Middle frontal gyrus (tissue), 1 donor: Measurements from ENCODE around the gene HOXA11.

Experiments used
- DNase-seq: peaks from one replicate; pipeline ENCODE4 v3.0.0-alpha.2; 2015; ENCODE audit warnings: low spot score; ENCODE audit errors: extremely low spot score

The HOXA11 gene

GRCh38 chr7:27169658-27170425 lies 15.2 kb downstream of the HOXA11 start:
- no peak for DNase-seq

DNA sequence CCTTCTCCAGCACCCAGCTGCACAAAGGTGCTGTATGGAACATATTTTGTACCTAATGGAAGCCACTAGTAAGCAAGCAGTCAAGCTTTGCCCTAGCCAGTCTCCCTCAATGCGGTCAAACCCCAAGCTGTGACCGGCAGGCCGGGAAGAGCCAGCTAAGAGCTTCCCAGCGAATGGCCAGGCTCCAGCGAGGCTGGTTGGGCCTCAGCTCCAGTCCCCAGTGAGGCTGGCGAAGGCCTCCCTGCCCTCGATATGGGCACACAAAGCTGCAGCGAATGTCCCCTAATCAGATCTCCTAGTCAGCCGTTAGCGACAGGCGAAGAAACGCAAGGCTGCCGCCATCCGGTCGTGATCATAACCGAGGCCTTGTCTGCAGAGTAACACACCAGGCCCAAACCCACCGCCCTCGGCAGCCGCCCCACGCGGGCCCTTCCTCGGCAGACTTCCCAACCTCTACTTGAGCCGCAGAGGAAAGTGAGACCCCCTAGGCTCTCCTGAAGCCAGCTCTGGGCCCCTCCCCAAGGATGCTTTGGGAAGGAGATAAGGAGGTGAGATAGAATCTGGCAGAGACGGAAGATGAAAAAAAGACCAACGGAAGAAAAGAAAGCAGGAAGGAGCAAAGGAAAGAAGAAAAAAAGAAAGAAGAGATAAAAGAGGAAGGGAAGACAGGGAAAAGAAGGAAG lies 16.6 kb downstream of the HOXA11 start:
- no peak for DNase-seq

DNA sequence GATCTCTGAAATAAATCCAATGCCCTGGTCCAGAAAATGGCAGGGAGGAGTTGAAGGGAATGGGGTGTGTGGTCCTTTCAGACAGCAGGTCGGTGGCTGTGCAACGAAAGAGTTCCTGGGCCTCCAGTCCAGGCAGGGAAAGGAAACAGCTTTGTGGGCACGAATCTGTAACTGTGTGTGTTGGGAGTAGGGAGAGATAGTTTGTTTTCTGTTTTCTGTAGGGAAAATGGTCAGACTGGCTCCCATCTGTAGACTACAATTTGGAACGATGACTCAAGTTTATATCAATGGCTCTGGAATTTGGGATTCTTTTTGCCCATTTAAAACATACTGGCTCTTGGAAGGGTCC lies 17.1 kb downstream of the HOXA11 start:
- no peak for DNase-seq

DNA sequence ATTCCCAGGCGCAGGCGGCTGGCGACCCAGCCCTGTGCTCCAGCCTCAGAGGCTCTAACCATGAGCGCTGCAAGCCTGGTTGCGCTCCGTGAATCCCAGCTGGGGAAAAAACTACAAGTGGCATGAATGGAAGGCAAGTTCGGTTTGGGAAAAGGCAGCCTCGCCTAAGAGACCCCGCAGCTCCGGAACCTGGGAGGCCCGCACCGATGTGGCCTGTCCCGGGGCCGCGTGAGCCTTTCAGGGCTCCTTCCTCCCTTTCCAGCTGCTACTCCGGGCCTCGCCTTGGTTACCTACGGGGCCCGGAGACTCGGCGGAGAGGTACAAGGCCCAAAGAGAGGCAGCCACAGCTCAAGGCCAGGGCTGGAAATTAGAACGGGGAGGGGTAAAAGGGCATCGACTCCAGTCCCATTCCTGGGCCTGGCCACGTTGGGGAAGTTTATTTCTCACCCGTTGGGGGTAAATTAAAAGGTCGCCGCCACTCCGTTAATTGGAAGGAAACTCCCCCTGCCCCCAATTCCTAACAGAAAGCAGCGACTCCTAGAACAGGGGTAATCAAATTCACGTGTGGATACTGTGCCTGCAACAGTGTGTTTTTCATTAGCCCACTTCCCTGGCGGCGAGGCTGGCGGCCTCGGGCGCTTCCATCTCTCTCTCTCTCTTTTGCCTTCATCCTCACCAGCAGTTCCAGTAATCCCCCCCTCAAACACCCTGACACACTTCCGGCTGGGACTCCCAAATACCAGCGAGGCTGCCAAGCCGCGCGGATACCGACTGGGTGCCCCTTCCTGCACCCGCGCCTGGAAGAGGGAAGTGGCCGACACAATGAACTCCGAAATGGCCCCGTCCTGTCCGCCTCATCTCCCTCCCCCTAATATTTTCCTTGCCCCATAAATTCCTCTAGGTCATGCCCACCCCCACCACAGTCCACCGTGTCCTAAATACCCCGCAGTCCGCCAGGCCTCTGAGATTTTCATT lies 18.2 kb downstream of the HOXA11 start:
- DNase-seq = no peak

GRCh38 chr7:27165996-27166530 lies 19.0 kb downstream of the HOXA11 start:
- DNase-seq = no peak

GRCh38 chr7:27165089-27165995 lies 19.7 kb downstream of the HOXA11 start, which contains the start of gene HOXA9:
TSS of gene HOXA9 (minus strand) at chr7:27165537. CDS start at chr7:27165457, 80 bp downstream.
- DNase-seq = no peak

DNA sequence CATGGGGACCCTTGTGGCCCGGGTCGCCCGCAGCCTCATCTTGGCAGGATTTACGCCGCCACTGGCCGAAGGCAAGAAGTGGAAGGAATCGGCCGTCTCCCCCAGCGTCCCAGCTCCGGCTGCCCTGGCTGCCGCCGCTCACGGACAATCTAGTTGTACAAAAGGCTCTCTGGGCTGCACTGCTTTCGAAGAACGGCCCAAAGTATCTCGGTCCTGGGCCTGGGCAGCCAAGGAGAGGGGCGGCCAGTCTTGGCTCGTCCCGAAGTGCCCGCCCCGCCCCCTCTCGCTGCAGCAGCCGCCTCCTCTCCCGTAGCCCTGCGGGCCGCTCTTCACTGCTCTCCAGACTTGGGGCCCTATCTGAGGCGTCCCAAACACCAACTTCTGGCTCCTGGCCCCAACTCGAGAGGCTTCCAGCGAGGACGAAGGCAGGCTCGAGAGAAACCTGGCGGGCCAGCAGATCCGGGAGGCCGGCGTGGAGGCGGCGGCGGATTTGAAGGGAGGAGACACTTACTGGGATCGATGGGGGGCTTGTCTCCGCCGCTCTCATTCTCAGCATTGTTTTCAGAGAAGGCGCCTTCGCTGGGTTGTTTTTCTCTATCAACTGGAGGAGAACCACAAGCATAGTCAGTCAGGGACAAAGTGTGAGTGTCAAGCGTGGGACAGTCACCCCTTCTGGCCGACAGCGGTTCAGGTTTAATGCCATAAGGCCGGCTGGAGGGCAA lies 20.5 kb downstream of the HOXA11 start:
- no peak for DNase-seq

DNA sequence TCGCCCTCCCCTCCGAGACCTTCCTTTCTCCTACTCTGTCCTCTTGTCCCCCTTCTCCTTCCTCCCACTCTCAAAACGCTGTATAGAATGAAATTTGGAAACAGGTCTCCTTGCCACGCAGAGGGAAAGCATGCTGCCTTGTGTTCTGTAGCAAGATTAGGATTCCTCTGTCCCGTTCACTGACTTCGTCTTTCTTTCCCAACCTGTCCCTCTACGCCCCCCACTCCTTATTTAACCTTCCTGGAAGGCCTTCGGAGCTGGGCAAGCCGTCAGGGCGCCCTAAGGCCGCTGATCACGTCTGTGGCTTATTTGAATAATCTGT lies 21.0 kb downstream of the HOXA11 start:
- DNase-seq = no peak

- no peak for DNase-seq
Measured at GRCh38 chr7:27163288-27164044, 21.6 kb downstream of the HOXA11 start.

DNA sequence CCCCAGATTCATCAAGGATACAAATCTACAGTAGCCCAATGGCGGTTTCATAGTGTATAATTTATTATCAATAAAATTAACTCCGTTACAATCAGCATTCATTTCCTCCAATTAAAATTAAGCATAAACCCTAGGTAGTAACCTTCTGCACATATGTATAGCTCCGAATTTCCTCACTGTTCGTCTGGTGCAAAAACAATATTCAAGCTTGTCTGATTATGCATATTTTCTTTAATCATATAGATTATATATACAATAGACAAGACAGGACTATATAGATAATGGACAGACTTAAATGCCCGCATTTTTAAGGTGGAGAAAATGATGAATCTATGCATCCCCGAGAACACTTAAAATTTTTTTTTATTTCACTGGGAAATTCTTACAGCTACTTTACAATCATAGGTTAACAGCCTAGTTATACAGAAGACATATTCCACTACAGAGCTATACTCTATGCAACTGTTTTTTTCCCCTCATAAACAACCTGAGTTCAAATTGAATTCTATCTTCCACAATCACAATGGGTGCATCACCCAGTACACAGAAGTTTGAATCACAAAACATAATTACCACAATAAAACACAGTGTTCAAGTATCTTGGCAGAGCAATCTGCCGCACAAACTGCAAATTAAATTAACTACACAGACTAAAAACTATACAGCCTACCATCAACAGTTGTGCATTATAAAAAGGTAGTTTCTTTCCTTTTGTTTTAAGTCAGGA lies 22.3 kb downstream of the HOXA11 start:
- DNase-seq = no peak

DNA sequence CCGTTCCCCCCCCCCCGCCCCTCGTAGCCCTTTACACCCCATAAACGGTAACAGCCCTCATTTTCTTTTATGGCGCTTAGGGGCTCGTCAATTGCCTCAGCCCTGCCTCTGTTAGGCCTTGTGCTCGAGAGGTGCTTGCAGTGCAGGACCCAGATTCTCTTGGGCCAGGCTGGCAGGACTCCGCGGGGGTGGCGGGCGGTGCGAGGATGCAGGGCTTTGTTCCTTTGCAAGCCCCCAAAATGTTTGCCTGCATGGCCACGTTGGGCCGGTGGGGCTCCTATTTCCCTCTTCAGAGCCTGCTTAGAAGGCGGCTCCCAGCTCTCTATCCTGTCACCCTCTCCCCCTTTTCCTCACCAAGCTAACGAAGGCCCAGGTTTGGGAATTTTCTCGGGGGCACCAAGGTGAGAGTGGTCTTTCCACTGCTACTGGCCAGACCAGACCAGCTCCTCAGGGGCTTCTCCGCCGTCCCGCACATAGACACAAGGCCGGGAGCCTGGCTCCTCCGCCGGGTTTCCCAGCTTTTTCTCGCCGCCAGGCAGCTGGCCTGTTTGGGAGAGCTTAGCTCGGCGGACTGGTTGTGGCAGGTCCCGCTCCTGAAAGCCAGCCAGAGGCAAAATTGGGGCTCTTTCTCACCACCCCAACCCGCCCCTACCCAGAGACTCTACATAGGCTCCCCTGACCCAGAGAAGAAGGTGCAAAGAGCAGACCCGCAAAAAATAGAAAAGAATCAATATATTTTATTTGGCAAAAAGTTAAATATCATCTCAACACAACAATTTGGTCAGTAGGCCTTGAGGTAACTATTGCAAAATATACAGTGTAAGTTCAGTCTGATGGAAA lies 23.1 kb downstream of the HOXA11 start:
- no peak for DNase-seq

DNA sequence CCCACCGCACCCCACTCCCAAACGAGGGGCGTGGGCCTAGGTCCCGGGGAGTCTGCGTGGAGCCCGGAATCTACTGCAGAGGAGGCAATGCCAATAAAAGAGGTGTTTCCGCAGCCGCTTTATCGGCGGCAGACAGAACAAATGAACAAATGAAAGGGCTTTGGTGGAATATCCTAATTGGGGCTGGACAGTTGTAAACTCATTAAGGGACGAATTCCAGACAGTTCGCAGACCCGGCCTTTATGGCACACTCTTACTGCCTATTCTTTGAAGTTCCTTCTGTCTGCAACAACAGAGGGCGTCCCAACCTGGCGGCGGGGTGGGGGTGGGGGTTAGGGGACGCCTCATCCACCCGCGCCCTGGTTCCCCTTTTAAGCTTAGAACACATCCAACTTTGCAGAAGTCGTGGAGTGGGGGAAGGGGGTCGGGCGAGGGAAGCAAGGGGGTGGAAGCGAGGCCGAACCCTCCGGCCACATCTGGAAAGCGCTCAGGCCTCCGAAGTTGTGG lies 23.8 kb downstream of the HOXA11 start:
- DNase-seq = no peak

- DNase-seq = peak; percentile 26
Measured at GRCh38 chr7:27160546-27161213, 24.4 kb downstream of the HOXA11 start.

GRCh38 chr7:27160145-27160545 lies 24.9 kb downstream of the HOXA11 start:
- no peak for DNase-seq

GRCh38 chr7:27159266-27160144 lies 25.5 kb downstream of the HOXA11 start:
- no peak for DNase-seq
